KMS-11 (cell line): ENCODE measurements around the gene PITHD1.
"Not testable (repeated sequence)": the region's sequence is repeated elsewhere in the genome, so short reads cannot be mapped to it uniquely, and the experiment has no call there.

Experiments
- H2AFZ ChIP-seq: fragments of 200-600 bp; sonication (generic); 2 replicates; pipeline ENCODE4 v1.6.1; 2016; ENCODE audit warnings: antibody characterized with exemption, mixed run types, low read depth
- H3K27ac ChIP-seq: fragments of 200-600 bp; sonication (generic); 2 replicates; pipeline ENCODE4 v1.6.1; 2016; ENCODE audit warnings: mild to moderate bottlenecking, mixed run types
- H3K27me3 ChIP-seq: fragments of 200-600 bp; sonication (generic); 2 replicates; pipeline ENCODE4 v1.6.1; 2017; ENCODE audit warnings: mild to moderate bottlenecking, low read depth, mixed run types, moderate library complexity; ENCODE audit not compliant: insufficient read depth
- H3K36me3 ChIP-seq: fragments of 200-600 bp; sonication (generic); 2 replicates; pipeline ENCODE4 v1.6.1; 2017; ENCODE audit warnings: mild to moderate bottlenecking, mixed run types; ENCODE audit not compliant: insufficient read depth
- H3K4me1 ChIP-seq: fragments of 200-600 bp; sonication (generic); 2 replicates; pipeline ENCODE4 v1.6.1; 2016; ENCODE audit warnings: mild to moderate bottlenecking, low read depth, mixed run types; ENCODE audit not compliant: poor library complexity, severe bottlenecking
- H3K4me2 ChIP-seq: fragments of 200-600 bp; sonication (generic); 2 replicates; pipeline ENCODE4 v1.7.0; 2016; ENCODE audit warnings: mild to moderate bottlenecking, mixed run types
- H3K4me3 ChIP-seq: fragments of 200-600 bp; sonication (generic); IDR thresholded peaks from 2 replicates; pipeline ENCODE4 v1.6.1; 2017; ENCODE audit warnings: low read depth, low read length, mixed read lengths; ENCODE audit not compliant: insufficient read depth
- H3K79me2 ChIP-seq: fragments of 200-600 bp; sonication (generic); 2 replicates; pipeline ENCODE4 v1.6.1; 2016; ENCODE audit warnings: low read depth, mixed run types; ENCODE audit not compliant: insufficient read depth
- H3K9ac ChIP-seq: fragments of 200-600 bp; sonication (generic); 2 replicates; pipeline ENCODE4 v1.6.1; 2016; ENCODE audit warnings: mild to moderate bottlenecking, mixed run types
- H4K20me1 ChIP-seq: fragments of 200-600 bp; sonication (generic); 2 replicates; pipeline ENCODE4 v1.6.1; 2016; ENCODE audit warnings: mild to moderate bottlenecking, mixed run types; ENCODE audit not compliant: insufficient read depth
- CTCF ChIP-seq: fragments of 200-600 bp; sonication (generic); conservative IDR thresholded peaks from 2 replicates; pipeline ENCODE4 v1.6.1; 2017; ENCODE audit warnings: low read depth, mild to moderate bottlenecking, antibody characterized with exemption, low read length, moderate library complexity, mixed read lengths

PITHD1 gene

DNA sequence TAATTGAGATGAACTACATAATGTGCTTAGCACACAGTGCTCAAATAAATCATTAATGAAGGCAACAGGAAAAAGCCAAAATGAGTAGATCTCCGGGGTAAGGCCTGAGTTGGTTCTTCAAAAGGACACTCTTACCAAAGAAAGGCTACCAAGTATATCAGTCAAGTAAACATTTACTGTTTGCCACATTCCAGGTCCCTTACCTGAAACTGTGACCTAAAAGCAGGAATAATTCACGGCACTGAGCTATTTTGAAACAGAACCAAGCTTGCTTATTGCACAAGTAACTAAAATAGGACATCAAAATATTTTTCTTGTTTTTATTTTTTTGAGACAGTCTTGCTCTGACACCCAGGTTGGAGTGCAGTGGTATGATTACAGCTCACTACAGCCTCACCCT is 2.0 kb upstream of the PITHD1 start:
- Histone ChIP-seq H4K20me1 (no peaks in the 10 kb centered on the region), H3K9ac (no peak overlapping the region), H3K36me3 (no peaks in the 10 kb centered on the region), H3K4me1 (peaks cover 53% of the 10 kb centered on the region), H3K4me2 (no peak overlapping the region), H2AFZ (no peak overlapping the region), H3K27ac (no peak overlapping the region), H3K79me2 (peaks cover 19% of the 10 kb centered on the region), H3K27me3 (no peaks in the 10 kb centered on the region), H3K4me3 (no peak overlapping the region)
- TF ChIP-seq CTCF: no peak

DNA sequence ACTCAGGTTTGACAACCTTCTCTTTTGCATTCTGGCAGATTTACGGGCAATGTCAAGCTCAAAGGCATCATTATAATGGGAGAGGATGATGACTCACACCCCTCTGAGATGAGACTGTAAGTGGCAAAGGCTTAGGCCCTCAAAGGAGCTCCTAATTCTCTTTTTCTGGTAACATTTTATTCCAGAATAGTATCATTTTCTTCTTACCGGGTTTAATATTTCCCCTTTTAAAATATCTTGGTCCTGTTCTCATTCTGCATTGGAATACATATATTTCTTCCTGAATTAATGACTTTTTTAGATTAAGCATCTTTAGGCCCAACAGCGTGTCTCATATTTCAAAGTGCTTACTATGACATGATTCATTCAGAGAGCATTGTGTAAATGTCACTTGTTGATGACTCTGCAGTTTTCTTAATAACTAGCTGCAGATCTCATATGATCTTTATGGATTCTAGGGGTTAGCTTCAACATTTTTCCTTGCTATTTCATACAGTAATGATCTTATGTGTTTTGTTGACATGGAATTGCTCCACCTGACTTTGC is 1.7 kb downstream of the PITHD1 start:
- H3K9ac ChIP-seq: no peak overlapping the region
- no peak overlapping the region for H3K27ac ChIP-seq
- H4K20me1 ChIP-seq: no peaks in the 10 kb centered on the region
- H3K4me3 ChIP-seq: no peak overlapping the region
- no peaks in the 10 kb centered on the region for H3K27me3 ChIP-seq
- no peak overlapping the region for H2AFZ ChIP-seq
- peak overlapping the region; percentile 88 for H3K4me2 ChIP-seq
- no peaks in the 10 kb centered on the region for H3K36me3 ChIP-seq
- H3K79me2 ChIP-seq: peaks cover 26% of the 10 kb centered on the region
- no peak for TF ChIP-seq CTCF
- peaks cover 38% of the 10 kb centered on the region for H3K4me1 ChIP-seq

DNA sequence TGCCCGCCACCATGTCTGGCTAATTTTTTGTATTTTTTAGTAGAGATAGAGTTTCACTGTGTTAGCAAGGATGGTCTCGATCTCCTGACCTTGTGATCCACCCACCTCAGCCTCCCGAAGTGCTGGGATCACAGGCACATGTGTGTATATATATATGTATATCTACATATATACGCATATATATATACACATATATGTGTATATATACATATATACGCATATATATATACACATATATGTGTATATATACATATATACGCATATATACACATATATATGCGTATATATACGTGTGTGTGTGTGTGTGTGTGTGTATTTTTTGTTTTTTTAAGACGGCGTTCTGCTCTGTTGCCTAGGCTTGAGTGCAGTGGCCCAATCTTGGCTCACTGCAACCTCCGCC is 4.9 kb downstream of the PITHD1 start:
- peaks cover 32% of the 10 kb centered on the region for H3K4me1 ChIP-seq
- H3K4me2 ChIP-seq, H3K27ac ChIP-seq, H3K9ac ChIP-seq, H2AFZ ChIP-seq, H3K4me3 ChIP-seq, H3K36me3 ChIP-seq, H4K20me1 ChIP-seq, H3K27me3 ChIP-seq: not testable (repeated sequence)
- peaks cover 26% of the 10 kb centered on the region for H3K79me2 ChIP-seq

GRCh38 chr1:23784846-23785245 is 6.6 kb downstream of the PITHD1 start:
- Histone ChIP-seq H4K20me1 (no peaks in the 10 kb centered on the region), H3K79me2 (peaks cover 11% of the 10 kb centered on the region; the same call in 1 of the 2 replicates), H3K4me3 (no peak overlapping the region), H3K4me1 (peaks cover 24% of the 10 kb centered on the region), H3K36me3 (0 out of 2 replicates have a peak, but pooled peaks cover 7% of the 10 kb centered on the region), H3K9ac (no peak overlapping the region), H3K27ac (no peak overlapping the region; the same call in 1 of the 2 replicates), H3K27me3 (no peaks in the 10 kb centered on the region), H3K4me2 (peak overlapping the region; percentile 29; the same call in 1 of the 2 replicates), H2AFZ (no peak overlapping the region)
- no peak for TF ChIP-seq CTCF

DNA sequence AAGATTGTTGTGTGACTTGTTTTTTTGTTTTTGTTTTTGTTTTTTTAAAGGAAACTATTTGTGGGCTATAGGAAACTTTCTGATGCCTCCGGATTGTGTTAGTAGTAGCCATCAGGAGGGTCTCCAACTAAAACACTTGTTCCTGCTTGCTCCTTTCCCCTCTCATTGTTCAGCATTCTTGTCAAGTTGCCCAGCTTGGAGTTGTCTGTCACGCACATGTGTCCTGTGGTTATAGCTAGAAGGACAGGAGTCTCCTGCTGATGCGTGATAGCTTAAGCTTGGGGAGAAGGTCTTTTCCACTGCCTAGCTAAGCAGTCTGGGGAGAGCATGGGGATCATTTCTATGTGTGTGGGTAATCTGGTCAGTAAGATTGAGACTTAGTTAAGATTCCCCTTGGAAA is 9.5 kb downstream of the PITHD1 start:
- TF ChIP-seq CTCF: no peak
- H3K36me3 ChIP-seq: 0 out of 2 replicates have a peak, but pooled peaks cover 7% of the 10 kb centered on the region
- peaks cover 22% of the 10 kb centered on the region; the same call in 1 of the 2 replicates for H3K79me2 ChIP-seq
- no peak overlapping the region for H3K4me3 ChIP-seq
- H3K4me2 ChIP-seq: no peak overlapping the region
- no peaks in the 10 kb centered on the region for H3K27me3 ChIP-seq
- H3K4me1 ChIP-seq: peaks cover 28% of the 10 kb centered on the region
- no peak overlapping the region for H3K9ac ChIP-seq
- no peak overlapping the region for H2AFZ ChIP-seq
- H3K27ac ChIP-seq: no peak overlapping the region
- no peaks in the 10 kb centered on the region for H4K20me1 ChIP-seq
